H9 (cell line): ENCODE measurements around the gene GPR180. TPM values are rescaled to one million over a fixed set of nuclear protein-coding genes. Genes with fewer than 3 reads are reported as not detected.

Experiments used
- DNase-seq: peaks from one replicate; pipeline ENCODE4 v3.0.0-alpha.2; 2017
- H2AFZ ChIP-seq: one replicate; pipeline ENCODE4 v1.6.1; 2013; ENCODE audit warnings: mild to moderate bottlenecking, low read length, control low read depth, moderate library complexity
- H2AK5ac ChIP-seq: 2 replicates; pipeline ENCODE4 v1.6.1; 2013; ENCODE audit warnings: low read length, control low read depth, mixed read lengths; ENCODE audit not compliant: insufficient read length
- H2BK120ac ChIP-seq: one replicate; pipeline ENCODE4 v1.6.1; 2013; ENCODE audit warnings: low read depth, mild to moderate bottlenecking, low read length, control low read depth, inconsistent platforms; ENCODE audit not compliant: poor library complexity, severe bottlenecking
- H2BK12ac ChIP-seq: 2 replicates; pipeline ENCODE4 v1.6.1; 2013; ENCODE audit warnings: low read length, control low read depth, mixed read lengths, low read depth; ENCODE audit not compliant: insufficient read length
- H2BK15ac ChIP-seq: 2 replicates; pipeline ENCODE4 v1.6.1; 2013; ENCODE audit warnings: low read depth, low read length, control low read depth
- H2BK20ac ChIP-seq: one replicate; pipeline ENCODE4 v1.6.1; 2013; ENCODE audit warnings: low read depth, mild to moderate bottlenecking, low read length, control low read depth, inconsistent platforms; ENCODE audit not compliant: poor library complexity, severe bottlenecking
- H2BK5ac ChIP-seq: 2 replicates; pipeline ENCODE4 v1.6.1; 2013; ENCODE audit warnings: low read length, control low read depth, mixed read lengths; ENCODE audit not compliant: insufficient read length
- H3K14ac ChIP-seq: 2 replicates; pipeline ENCODE4 v1.6.1; 2013; ENCODE audit warnings: low read length, control low read depth; ENCODE audit not compliant: insufficient read depth
- H3K18ac ChIP-seq: 2 replicates; pipeline ENCODE4 v1.6.1; 2013; ENCODE audit warnings: low read depth, mild to moderate bottlenecking, mixed read lengths, low read length, control low read depth; ENCODE audit not compliant: insufficient read length
- H3K23ac ChIP-seq: 2 replicates; pipeline ENCODE4 v1.6.1; 2013; ENCODE audit warnings: low read length, control low read depth, mixed read lengths, low read depth; ENCODE audit not compliant: insufficient read length
- H3K23me2 ChIP-seq: 2 replicates; pipeline ENCODE4 v1.6.1; 2013; ENCODE audit warnings: low read depth, mild to moderate bottlenecking, mixed read lengths, low read length, control low read depth; ENCODE audit not compliant: insufficient read length, poor library complexity, severe bottlenecking
- H3K27ac ChIP-seq: 2 replicates; pipeline ENCODE4 v1.5.1; 2013; ENCODE audit warnings: low read length, control low read depth, mixed read lengths, low read depth; ENCODE audit not compliant: insufficient read length
- H3K27me3 ChIP-seq: 2 replicates; pipeline ENCODE4 v1.6.1; 2013; ENCODE audit warnings: low read length, control low read depth, inconsistent platforms; ENCODE audit not compliant: insufficient read depth
- H3K4ac ChIP-seq: 2 replicates; pipeline ENCODE4 v1.6.1; 2013; ENCODE audit warnings: low read depth, mild to moderate bottlenecking, control low read depth, inconsistent platforms, low read length, moderate library complexity
- H3K4me1 ChIP-seq: 2 replicates; pipeline ENCODE4 v1.6.1; 2013; ENCODE audit warnings: low read length, control low read depth, inconsistent platforms; ENCODE audit not compliant: insufficient read depth
- H3K4me2 ChIP-seq: 2 replicates; pipeline ENCODE4 v1.6.1; 2013; ENCODE audit warnings: low read length, control low read depth, mixed read lengths; ENCODE audit not compliant: insufficient read length, insufficient read depth
- H3K56ac ChIP-seq: 2 replicates; pipeline ENCODE4 v1.6.1; 2013; ENCODE audit warnings: low read depth, mild to moderate bottlenecking, mixed read lengths, low read length, control low read depth; ENCODE audit not compliant: insufficient read length
- H3K79me1 ChIP-seq: 2 replicates; pipeline ENCODE4 v1.6.1; 2013; ENCODE audit warnings: low read depth, mild to moderate bottlenecking, moderate library complexity, low read length, control low read depth, inconsistent platforms; ENCODE audit not compliant: insufficient read depth, poor library complexity, severe bottlenecking
- H3K79me2 ChIP-seq: 2 replicates; pipeline ENCODE4 v1.6.1; 2013; ENCODE audit warnings: low read length, control low read depth, inconsistent platforms; ENCODE audit not compliant: insufficient read depth
- H3K9ac ChIP-seq: 2 replicates; pipeline ENCODE4 v1.6.1; 2013; ENCODE audit warnings: low read length, control low read depth, mixed read lengths; ENCODE audit not compliant: insufficient read length; ENCODE audit errors: extremely low read depth
- H3K9me3 ChIP-seq: one replicate; pipeline ENCODE4 v1.6.1; 2013; ENCODE audit warnings: low read depth, low read length, inconsistent platforms; ENCODE audit not compliant: control insufficient read depth
- H3T11ph ChIP-seq: one replicate; pipeline ENCODE4 v1.6.1; 2013; ENCODE audit warnings: mild to moderate bottlenecking, low read length, control low read depth, inconsistent platforms
- H4K20me1 ChIP-seq: one replicate; pipeline ENCODE4 v1.6.1; 2013; ENCODE audit not compliant: control insufficient read depth, insufficient read length, insufficient read depth
- H4K5ac ChIP-seq: 2 replicates; pipeline ENCODE4 v1.6.1; 2013; ENCODE audit warnings: low read depth, mild to moderate bottlenecking, mixed read lengths, low read length, control low read depth; ENCODE audit not compliant: insufficient read length
- H4K8ac ChIP-seq: replicated peaks from 2 replicates; pipeline ENCODE4 v1.6.1; 2013; ENCODE audit warnings: low read length, control low read depth, mixed read lengths, low read depth; ENCODE audit not compliant: insufficient read length
- H4K91ac ChIP-seq: 2 replicates; pipeline ENCODE4 v1.6.1; 2013; ENCODE audit warnings: low read depth, mild to moderate bottlenecking, moderate library complexity, mixed read lengths, low read length, control low read depth; ENCODE audit not compliant: insufficient read length
- H3K27ac Mint-ChIP-seq, 3 experiments: 2 replicates in 2 of 3; 3 replicates in 1 of 3; pipeline ENCODE4 v1.8.0; 2020 to 2021; ENCODE audit warnings: mixed read lengths in 3 of 3, mild to moderate bottlenecking in 1 of 3, moderate library complexity in 1 of 3
- H3K27me3 Mint-ChIP-seq: 2 replicates; pipeline ENCODE4 v1.8.0; 2021; ENCODE audit warnings: low read depth, mild to moderate bottlenecking, moderate library complexity, mixed read lengths
- H3K36me3 Mint-ChIP-seq, 3 experiments: 2 replicates in 2 of 3; 3 replicates in 1 of 3; pipeline ENCODE4 v1.8.0; 2020 to 2021; ENCODE audit warnings: low read depth in 3 of 3, mixed read lengths in 3 of 3; ENCODE audit not compliant: insufficient read depth in 1 of 3
- H3K4me1 Mint-ChIP-seq, 2 experiments: 2 replicates each; pipeline ENCODE4 v1.8.0; 2020; ENCODE audit warnings: mixed read lengths in 2 of 2
- H3K4me3 Mint-ChIP-seq, 2 experiments: 2 replicates in 1 of 2; 3 replicates in 1 of 2; pipeline ENCODE4 v1.8.0; 2020 to 2021; ENCODE audit warnings: mild to moderate bottlenecking in 2 of 2, mixed read lengths in 2 of 2, moderate library complexity in 1 of 2
- H3K9me3 Mint-ChIP-seq, 2 experiments: 2 replicates in 1 of 2; 3 replicates in 1 of 2; pipeline ENCODE4 v1.8.0; 2020; ENCODE audit warnings: mild to moderate bottlenecking in 2 of 2, mixed read lengths in 2 of 2, moderate library complexity in 1 of 2
- WGBS: extraction: QIAGEN DNeasy Blood & Tissue Kit; methylation state at CpG from one replicate; pipeline ENCODE4 v1.1.7; 2013; ENCODE audit warnings: missing lambda C conversion rate, low lambda C conversion rate, mixed read lengths; ENCODE audit not compliant: insufficient read length; ENCODE audit errors: extremely low coverage; 5-methylcytosine and 5-hydroxymethylcytosine counted together
- total RNA-seq: library from RNA; stranded (reverse); gene quantifications from 2 replicates; pipeline ENCODE4 v1.2.1, GENCODE V29; 2021
- TF ChIP-seq, protein P1 (sequence below): fragments of 200-600 bp; sonication (generic); conservative IDR thresholded peaks from 3 replicates; pipeline ENCODE4 v1.8.0; 2021; ENCODE audit warnings: antibody characterized with exemption, mild to moderate bottlenecking

Gene GPR180
- total RNA-seq, 1 experiment from 2014 or later: 5.1 TPM

DNA sequence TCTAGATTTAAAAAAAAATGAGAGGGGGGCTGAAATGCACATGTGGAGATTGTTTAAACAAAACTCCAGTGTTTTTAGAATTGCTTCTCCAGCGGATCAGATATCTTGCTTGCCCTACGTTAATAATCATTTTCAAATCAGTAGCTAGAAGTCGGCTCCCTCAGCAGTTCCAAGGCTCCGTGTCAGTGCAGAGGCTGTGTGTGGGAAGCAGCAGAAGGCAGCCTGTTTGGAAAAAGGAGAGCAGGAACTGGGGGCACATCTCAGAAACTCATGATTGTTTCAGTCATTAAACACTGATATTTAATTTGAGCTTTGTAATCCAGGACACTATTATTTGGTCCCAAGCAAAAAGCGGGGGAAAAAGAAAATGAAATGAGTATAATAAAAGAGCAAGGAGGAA, 59.7 kb downstream of the GPR180 start:
- Mint-ChIP-seq H3K27ac (peak overlapping the region in 2 of 3 experiments; percentile 13 to 90; a peak in 3 of 7 replicates), H3K4me1 (peaks cover 40 to 42% of the 10 kb centered on the region in 2 experiments)
- no peak overlapping the region for H3K14ac ChIP-seq

More for the DNA sequence above, 59.7 kb downstream of the GPR180 start:
- Mint-ChIP-seq H3K36me3 (no peaks in the 10 kb centered on the region; a peak in 1 of 7 replicates), H3K27me3 (no peaks in the 10 kb centered on the region; the same call in 1 of the 2 replicates), H3K4me3 (no peak overlapping the region), H3K9me3 (no peaks in the 10 kb centered on the region)
- H2BK120ac ChIP-seq: no peak overlapping the region
- no peak overlapping the region for H3K4me2 ChIP-seq
- H3K4ac ChIP-seq: no peak overlapping the region
- H2BK20ac ChIP-seq: no peak overlapping the region
- H3K27ac ChIP-seq: no peak overlapping the region
- no peak overlapping the region for H3T11ph ChIP-seq
- H2BK15ac ChIP-seq: no peak overlapping the region
- no peak overlapping the region for H2AK5ac ChIP-seq
- TF ChIP-seq, protein P1, sequence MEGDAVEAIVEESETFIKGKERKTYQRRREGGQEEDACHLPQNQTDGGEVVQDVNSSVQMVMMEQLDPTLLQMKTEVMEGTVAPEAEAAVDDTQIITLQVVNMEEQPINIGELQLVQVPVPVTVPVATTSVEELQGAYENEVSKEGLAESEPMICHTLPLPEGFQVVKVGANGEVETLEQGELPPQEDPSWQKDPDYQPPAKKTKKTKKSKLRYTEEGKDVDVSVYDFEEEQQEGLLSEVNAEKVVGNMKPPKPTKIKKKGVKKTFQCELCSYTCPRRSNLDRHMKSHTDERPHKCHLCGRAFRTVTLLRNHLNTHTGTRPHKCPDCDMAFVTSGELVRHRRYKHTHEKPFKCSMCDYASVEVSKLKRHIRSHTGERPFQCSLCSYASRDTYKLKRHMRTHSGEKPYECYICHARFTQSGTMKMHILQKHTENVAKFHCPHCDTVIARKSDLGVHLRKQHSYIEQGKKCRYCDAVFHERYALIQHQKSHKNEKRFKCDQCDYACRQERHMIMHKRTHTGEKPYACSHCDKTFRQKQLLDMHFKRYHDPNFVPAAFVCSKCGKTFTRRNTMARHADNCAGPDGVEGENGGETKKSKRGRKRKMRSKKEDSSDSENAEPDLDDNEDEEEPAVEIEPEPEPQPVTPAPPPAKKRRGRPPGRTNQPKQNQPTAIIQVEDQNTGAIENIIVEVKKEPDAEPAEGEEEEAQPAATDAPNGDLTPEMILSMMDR: no peak
- no peaks in the 10 kb centered on the region for H3K79me2 ChIP-seq
- H3K18ac ChIP-seq: no peak overlapping the region
- no peak overlapping the region for H3K23ac ChIP-seq
- no peaks in the 10 kb centered on the region for H3K9me3 ChIP-seq
- no peak overlapping the region for H3K56ac ChIP-seq
- WGBS: no CpG with 5 or more reads among the region's 5 CpGs
- no peak overlapping the region for H4K91ac ChIP-seq
- no peaks in the 10 kb centered on the region for H3K23me2 ChIP-seq
- H3K79me1 ChIP-seq: no peaks in the 10 kb centered on the region
- H2BK5ac ChIP-seq: no peak overlapping the region
- no peak for DNase-seq
- no peaks in the 10 kb centered on the region for H4K20me1 ChIP-seq
- H4K8ac ChIP-seq: no peak overlapping the region
- H3K27me3 ChIP-seq: no peaks in the 10 kb centered on the region
- H2AFZ ChIP-seq: no peak overlapping the region
- no peak overlapping the region for H4K5ac ChIP-seq
- H2BK12ac ChIP-seq: no peak overlapping the region
- no peak overlapping the region for H3K9ac ChIP-seq
- peaks cover 6% of the 10 kb centered on the region; the same call in 1 of the 2 replicates for H3K4me1 ChIP-seq
